ENCODE data around the gene CD19.
"Not testable (repeated sequence)": the region's sequence is repeated elsewhere in the genome, so short reads cannot be mapped to it uniquely, and the experiment has no call there.

The CD19 gene

DNA sequence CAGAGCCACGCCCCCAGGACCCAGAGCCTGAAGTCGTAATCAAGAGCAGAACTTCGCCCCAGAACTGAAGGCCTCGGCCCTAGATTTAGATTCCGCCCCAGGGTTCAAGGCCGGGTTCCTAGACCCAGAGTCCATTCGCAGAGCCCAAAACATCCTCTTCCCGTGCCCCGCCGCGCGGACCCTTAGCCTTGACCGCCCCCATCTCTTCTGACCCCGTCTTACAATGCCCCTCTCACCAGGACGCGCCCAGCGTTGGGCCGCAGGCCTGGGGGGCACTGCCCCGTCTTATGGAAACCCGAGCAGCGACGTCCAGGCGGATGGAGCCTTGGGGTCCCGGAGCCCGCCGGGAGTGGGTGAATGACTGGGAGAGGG is 5.0 kb downstream of the CD19 start:
- no peak for DNase-seq (ENCODE audit: low read depth)

DNA sequence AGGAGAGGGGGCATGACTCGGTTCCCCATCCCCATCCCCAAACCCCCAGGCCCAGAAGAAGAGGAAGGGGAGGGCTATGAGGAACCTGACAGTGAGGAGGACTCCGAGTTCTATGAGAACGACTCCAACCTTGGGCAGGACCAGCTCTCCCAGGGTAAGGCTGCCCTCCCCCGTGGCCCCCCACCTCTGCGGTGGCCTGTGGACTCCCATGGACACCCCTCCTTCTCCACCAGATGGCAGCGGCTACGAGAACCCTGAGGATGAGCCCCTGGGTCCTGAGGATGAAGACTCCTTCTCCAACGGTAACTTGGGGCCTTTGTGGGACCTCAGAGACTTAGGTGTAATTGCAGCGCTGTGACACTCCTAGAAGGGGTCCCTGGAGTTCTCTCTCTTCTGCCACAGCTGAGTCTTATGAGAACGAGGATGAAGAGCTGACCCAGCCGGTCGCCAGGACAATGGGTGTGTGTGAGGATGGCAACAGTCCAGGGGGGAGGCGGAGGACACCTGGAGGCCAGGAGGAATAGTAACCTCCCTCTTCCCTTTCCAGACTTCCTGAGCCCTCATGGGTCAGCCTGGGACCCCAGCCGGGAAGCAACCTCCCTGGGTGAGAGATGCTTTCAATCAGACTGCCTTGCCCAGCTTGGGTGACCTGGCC is 5.6 kb downstream of the CD19 start:
- DNase-seq (ENCODE audit: low read depth): no peak

DNA sequence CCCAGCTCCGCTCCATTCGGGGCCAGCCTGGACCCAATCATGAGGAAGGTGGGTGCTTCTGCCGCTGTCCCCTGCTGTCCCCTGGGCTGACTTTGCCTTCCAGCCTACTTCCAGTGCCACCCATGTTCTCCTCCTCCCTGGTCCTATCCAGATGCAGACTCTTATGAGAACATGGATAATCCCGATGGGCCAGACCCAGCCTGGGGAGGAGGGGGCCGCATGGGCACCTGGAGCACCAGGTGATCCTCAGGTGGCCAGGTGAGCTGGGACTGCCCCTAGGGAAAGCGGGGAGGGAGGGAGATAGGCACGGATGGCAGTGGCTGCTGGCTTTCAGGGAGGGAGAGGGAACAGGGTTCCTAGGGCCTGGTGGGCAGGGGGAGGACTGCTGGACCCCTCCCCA is 7.0 kb downstream of the CD19 start:
- no peak for DNase-seq (ENCODE audit: low read depth)

DNA sequence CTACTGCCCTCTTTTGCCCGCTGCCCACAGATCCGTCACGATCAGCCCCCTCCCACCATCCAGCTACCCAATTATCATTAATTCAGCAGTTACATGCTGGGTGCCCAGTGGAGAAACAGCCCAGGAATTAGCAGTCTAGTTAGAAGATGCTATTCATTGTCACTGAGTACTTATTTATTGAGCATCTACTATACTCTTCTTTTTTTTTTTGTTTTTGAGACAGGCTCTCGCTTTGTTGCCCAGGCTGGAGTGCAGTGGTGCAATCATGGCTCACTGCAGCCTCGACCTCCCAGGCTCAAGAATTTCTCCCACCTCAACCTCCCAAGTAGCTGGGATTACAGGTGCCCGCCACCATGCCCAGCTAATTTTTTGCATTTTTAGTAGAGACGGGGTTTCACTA is 8.1 kb downstream of the CD19 start:
- not testable (repeated sequence) for DNase-seq (ENCODE audit: low read depth)

DNA sequence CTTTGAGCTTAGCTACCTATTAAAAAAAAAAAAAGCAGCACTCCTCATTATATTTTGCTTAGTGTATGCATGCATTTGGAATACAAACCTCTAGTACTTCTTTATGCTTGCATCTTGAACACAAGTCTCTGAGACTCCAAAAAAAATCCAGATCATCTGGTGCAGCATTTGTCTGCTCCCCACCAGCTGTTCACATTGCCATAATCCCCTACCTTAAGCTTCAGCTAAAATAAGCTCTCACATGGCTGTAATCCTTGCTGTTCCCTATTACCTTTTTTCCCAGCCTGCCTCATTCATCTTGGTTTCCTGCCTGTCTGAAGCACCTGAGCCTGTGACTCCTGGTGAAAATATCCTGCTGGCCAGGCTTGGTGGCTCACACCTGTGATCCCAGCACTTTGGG is 11.5 kb downstream of the CD19 start:
- DNase-seq (ENCODE audit: low read depth): no peak

DNA sequence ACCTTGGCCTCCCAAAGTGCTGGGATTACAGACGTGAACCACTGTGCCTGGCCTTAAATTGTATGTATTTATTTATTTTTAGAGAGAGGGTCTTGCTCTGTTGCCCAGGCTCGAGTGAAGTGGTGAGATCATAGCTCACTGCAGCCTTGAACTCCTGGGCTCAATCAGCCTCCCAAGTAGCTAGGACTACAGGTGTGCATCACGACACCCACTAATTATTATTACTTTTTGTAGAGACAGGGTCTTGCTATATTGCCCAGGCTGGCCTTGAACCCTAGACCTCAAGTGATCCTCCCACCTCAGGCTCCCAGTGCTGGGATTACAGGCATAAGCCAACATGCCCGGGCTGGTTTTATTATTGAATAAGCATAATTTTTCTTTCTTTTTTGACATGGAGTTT is 14.9 kb downstream of the CD19 start:
- no peak for DNase-seq (ENCODE audit: low read depth)

DNA sequence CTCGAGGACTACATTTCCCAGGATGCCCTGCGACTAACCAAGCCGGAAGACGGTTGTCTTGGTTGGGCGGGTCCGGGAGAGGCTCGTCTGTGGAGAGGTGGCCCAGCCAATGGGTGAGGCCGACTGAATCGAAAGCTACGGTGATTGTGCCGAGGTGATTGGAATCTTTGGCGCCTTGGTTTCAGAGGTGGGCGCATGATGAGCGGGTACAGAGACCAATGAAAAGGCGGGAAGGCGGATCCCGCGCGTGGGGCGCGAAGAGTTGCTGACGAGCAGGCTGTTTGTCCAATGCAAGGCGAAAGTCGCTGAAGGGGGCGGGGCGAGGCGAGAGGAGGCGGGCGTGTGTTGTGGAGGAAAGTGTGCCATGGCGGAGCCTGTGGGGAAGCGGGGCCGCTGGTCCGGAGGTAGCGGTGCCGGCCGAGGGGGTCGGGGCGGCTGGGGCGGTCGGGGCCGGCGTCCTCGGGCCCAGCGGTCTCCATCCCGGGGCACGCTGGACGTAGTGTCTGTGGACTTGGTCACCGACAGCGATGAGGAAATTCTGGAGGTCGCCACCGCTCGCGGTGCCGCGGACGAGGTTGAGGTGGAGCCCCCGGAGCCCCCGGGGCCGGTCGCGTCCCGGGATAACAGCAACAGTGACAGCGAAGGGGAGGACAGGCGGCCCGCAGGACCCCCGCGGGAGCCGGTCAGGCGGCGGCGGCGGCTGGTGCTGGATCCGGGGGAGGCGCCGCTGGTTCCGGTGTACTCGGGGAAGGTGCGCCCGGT is 19.1 kb downstream of the CD19 start, which contains the start of gene NFATC2IP:
Gene NFATC2IP (plus strand): TSS at position 290 of the 762 bp plus-strand sequence. CDS start 75 bp downstream, at position 365.
- peak; percentile 100 for DNase-seq (ENCODE audit: low read depth)

DNA sequence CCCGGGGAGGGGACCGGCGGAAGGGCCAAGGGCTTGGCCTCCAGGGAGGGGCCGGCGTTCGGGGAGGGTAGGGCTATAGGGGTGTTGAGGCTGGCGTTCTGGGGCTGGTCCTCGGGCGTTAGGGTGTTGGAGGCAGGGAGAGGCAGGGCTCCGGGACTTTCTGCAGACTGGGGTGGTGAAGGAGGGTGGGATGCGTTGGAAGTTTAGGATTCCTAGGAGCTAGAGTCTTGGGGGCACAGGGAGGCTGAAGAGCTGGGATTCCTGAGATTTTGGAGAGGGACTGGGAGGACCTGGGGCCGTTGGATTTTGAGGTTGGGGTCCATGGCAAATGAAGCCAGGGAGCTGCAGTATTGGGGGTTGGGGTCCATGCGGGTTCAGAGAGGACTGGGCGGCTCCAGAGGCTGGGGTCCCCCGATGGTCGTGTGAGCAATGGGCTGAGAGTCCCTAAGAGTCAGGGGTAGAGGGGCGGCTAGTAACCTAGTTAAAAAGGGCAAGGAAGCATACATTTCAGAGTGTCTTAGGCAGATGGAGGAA is 19.7 kb downstream of the CD19 start:
- DNase-seq (ENCODE audit: low read depth): no peak

DNA sequence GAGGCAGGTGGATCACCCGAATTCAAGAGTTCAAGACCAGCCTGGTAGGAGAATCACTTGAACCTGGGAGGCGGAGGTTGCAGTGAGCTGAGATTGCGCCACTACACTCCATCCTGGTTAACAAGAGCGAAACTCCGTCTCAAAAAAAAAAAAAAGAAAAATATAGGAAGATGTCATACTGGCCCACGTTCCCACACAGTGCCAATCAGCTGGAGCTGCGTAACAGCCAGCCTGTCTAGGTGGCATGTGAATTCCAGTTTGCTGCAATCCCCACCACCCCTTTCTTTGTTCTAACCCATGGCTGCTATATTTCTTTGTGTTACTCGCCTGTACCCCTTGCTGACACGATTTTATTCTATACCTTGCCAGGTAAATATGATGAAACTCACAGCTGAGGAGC is 26.4 kb downstream of the CD19 start:
- no peak for DNase-seq (ENCODE audit: low read depth)

DNA sequence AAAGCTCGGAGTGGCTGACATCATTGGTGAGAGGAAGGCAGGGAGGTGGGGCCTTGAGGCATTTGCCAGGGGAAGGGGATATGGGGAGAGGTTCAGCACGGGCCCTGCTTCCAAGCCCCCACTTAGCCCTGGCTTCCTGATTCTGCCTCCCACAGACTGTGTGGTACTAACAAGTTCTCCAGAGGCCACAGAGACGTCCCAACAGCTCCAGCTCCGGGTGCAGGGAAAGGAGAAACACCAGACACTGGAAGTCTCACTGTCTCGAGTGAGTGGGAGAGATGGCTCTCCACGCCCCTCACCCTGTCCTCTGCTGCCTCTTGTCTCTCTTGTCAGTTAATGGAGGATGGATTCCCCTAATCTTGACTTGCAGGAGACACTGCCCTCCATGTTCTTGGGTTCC is 27.1 kb downstream of the CD19 start:
- no peak for DNase-seq (ENCODE audit: low read depth)

DNA sequence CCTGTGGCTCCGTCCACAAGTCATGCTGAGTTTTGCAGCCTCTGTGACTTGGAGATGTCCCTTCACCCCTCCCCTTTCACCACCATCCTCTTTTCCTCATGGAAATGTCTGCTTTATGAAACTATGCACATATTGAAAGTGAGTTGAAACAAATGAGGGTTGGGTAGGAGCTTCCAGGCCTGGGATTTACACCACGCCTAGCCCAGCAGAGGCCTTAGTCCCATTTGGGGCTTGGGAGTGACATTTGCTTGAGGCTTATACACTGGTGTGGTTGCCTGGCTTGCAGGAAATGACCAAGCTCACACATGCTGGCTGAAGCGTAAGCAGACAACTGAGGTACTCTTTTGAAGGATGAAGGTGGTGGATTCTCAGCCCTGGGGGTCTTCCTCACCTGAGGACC is 32.3 kb downstream of the CD19 start:
- DNase-seq (ENCODE audit: low read depth): no peak

DNA sequence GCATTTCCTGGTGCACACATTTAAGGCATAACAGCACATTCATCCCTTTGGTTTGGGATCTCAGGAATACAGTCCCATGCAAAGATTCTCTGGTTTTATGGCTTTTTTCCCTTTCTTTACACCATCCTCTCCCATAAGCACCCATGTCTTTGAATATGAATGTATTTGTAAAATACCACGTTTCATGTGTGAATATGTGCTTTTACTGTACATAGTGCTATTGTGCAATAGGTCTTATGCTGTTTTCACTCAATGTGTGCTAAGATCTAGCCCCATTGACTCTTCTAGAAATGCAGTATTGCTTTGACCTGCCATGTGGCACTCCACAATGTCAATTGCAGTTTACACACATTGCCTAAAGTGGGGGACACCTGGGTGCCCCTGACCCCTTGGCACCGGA is 32.7 kb downstream of the CD19 start:
- no peak for DNase-seq (ENCODE audit: low read depth)

DNA sequence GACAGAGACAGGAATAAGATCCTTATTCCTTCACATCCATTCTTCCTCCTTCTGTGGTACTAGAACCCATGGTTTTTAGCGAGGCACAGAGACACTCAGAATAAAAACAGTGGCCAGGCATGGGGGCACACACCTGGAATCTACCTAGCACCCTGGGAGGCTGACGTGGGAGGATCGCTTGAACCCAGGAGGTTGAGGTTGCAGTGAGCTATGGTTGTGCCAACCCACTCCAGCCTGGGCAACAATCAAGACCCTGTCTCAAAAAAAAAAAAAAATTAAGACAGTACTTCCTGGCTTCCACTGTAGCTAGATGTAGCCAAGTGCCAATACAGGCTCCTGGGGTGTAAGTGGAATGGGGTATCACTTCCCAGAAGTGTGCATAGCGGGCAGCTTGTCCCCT is 35.4 kb downstream of the CD19 start:
- DNase-seq (ENCODE audit: low read depth): no peak

DNA sequence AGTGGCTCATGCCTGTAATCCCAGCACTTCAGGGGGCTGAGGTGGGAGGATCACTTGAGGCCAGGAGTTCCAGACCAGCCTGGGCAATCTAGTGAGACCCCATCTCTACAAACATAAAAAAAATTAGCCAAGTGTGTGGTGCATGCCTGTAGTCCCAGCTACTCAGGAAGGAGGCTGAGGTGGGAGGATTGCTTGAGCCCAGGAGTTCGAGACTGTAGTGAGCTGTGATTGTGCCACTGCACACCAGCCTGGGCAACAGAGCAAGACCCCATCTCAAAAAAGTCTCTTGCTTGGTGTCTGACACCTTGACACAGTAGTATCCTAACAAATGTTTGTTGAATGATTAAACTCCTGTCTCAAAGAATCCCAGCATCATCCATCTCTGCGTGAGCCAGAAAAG is 37.9 kb downstream of the CD19 start:
- DNase-seq (ENCODE audit: low read depth): not testable (repeated sequence)

DNA sequence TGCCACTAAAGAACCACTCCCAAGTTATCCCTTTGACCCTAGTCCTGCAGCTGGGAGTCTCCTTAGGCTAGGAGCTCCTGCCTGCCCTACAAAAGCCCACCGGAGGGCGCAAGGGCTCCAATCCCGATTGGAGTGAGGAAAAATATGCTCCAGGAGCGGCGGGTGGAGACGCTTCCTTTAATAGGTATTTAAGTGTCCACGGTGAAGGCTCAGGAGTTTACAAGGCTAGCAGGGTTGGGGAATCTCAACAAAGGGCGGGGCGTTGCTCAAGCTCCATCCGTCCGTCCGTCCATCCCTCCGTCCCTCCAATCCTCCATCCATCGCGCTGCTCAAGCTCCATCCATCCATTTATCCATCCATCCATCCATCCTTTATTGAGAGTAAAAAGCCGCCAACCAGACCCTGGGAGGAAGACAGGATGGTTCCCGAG is 42.3 kb downstream of the CD19 start:
- peak; percentile 66 for DNase-seq (ENCODE audit: low read depth)

DNA sequence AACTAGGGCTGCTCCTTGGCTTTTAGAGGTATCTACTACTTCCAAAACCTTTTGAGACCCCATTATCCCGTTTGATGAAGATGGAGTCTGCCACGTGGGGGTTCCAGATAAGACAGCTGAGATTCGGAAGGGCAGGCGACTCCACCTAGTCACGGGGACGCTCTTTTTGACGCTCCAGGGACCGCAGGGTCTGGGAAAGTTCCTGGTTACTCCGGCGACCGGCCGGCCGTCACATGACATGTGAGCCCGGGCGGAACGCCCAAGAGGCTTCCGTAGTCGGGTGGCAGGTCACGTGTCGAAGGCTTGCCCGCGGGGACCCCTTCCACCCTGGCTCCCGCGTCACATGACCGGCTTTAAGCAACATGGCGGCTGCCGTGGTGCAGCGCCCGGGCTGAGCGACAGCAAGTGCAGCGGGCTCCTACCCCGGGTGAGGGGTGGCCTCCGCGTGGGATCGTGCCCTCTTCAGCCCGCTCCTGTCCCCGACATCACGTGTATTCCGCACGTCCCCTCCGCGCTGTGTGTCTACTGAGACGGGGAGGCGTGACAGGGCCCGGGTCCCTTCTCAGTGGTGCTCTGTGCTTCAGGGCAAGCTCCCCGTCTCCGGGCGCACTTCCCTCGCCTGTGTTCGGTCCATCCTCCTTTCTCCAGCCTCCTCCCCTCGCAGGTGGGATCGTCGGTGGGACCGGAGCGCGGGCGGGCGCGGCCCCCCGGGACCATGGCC is 42.8 kb downstream of the CD19 start, which contains the start of gene SPNS1:
Gene SPNS1 (plus strand): TSS at position 342 of the 721 bp plus-strand sequence. CDS start 374 bp downstream, at position 716.
- peak; percentile 94 for DNase-seq (ENCODE audit: low read depth)

DNA sequence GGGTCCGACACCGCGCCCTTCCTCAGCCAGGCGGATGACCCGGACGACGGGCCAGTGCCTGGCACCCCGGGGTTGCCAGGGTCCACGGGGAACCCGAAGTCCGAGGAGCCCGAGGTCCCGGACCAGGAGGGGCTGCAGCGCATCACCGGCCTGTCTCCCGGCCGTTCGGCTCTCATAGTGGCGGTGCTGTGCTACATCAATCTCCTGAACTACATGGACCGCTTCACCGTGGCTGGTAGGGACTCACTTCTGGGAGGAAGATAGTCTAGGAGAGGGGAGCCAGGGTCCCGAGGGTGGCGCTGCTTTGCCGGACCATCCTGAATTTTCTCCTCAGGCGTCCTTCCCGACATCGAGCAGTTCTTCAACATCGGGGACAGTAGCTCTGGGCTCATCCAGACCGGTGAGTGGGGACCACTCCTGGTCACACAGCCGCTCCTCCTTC is 43.4 kb downstream of the CD19 start:
- no peak for DNase-seq (ENCODE audit: low read depth)

DNA sequence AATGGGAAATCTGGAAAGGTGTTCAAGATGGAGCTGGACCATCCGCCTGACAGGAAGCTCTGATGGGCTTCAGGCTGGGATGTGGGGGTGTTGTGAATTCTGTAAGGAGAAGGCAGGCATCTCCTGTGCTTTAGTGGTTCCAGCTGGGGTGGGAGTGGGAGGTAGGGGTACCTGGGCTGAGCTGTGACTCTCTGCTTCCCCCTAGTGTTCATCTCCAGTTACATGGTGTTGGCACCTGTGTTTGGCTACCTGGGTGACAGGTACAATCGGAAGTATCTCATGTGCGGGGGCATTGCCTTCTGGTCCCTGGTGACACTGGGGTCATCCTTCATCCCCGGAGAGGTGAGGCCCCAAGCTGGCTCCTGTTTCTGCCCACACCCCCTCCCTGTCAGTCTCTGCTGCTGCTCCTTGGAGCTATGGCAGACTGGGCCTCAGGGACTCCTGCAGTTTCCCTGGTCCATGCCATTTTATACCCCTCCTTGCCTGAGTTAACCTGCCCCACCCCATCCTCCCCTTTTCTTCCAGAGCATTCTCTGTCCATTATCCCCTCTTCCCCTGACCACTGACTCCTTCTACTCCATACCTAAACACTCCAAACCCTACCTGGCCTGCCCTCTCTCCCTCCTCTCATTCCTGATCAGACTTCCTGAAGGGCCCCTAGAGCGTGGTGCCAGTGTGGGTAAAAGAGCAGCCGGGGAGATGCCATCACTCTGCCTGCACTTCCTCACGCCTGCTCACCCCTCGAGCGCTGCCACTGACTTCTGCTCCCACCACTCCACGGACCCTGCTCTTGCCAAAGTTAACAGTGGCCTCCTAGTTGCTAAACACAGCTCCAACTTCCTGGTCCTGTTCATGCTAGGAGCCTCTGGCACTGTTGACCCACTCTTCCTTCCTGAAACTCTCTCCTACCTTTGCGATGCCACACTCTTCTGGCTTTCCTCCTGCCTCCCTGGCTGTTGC is 46.2 kb downstream of the CD19 start:
- DNase-seq (ENCODE audit: low read depth): no peak

DNA sequence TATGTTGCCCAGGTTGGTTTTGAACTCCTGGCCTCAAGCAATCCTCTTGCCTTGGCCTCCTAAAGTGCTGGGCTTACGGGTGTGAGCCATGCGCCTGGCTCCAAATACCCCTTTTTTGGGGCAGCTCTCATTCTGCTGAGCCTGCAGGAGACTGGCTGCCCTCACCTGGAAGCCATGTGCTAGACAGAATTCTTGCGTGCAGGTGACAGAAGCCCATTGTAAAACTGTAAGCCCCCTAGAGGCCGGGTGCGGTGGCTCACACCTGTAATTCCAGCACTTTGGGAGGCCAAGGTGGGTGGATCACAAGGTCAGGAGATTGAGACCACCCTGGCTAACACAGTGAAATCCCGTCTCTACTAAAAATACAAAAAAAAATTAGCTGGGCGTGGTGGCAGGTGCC is 48.6 kb downstream of the CD19 start:
- DNase-seq (ENCODE audit: low read depth): not testable (repeated sequence)

DNA sequence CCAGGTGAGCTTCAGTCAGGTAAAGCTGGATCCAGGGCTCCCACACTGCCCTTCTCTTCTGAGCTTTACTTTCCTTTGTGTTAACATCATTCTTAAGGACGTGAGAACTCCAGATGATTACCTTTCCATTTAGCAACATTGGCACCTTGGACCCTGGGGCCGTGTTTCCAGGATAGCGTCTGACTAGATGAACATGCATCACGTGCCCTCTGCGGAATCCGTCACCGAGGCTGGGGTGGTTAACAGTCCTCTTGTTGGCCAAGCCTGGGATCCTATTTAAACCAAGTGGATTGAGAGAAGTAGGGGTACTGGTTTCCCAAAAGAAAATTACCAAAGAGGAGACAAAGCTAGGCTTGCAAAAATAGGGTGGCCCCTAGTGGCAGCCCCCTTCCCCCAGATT is 49.2 kb downstream of the CD19 start:
- no peak for DNase-seq (ENCODE audit: low read depth)

DNA sequence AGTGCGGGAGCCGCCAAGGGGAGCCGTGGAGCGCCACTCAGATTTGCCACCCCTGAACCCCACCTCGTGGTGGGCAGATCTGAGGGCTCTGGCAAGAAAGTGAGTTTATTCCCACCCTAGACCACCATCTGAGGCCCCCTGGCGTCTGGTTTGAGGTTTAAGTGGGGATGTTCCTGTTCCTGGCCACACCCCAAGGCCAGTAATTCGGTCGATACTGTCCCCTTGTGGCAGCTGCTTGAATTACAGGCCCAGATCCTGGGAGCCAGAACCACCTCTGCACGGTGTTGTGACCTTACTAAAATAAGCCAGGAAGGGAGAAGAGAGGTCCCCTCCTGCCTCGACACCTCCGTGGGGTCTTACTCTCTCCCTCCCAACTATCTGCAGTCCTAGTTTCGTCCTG is 49.7 kb downstream of the CD19 start:
- DNase-seq (ENCODE audit: low read depth): no peak
